Fibroblast of lung (primary cell): Measurements from ENCODE around the gene ASTN2.

ENCODE experiments used
- EZH2 ChIP-seq: IDR thresholded peaks from 2 replicates; pipeline ENCODE4 v1.5.1; 2012; ENCODE audit warnings: low read length, control low read depth, mild to moderate bottlenecking; ENCODE audit errors: missing control alignments
- TF ChIP-seq, protein P1 (sequence below), 2 donors: IDR thresholded peaks in 1 of 2; conservative IDR thresholded peaks in 1 of 2; 1 replicate in 1 of 2; 2 replicates in 1 of 2; pipeline ENCODE4 v1.5.1; 2011 to 2012; ENCODE audit warnings: low read length in 2 of 2, control low read depth in 1 of 2, inconsistent platforms in 1 of 2, low read depth in 1 of 2, mild to moderate bottlenecking in 1 of 2

DNA sequence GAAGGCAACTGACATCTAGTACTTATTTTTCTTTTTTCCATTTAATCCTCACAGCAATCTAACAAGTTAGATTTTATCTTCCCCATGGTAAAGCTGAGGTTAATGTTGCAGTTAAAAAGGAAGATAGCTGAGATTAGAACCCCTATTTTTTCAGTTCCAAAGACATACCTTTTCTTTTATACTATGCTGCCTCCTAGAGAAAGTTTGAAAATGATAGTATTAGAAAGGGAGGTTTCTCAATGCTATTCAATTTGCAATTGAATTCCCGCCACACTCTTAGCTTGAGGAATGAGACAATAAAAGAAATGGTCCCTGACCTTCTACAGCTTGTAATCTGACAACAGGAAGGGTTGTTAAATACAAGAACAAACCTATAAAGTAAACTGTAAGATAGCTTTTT is 923.6 kb downstream of the ASTN2 start:
- TF ChIP-seq, protein P1, sequence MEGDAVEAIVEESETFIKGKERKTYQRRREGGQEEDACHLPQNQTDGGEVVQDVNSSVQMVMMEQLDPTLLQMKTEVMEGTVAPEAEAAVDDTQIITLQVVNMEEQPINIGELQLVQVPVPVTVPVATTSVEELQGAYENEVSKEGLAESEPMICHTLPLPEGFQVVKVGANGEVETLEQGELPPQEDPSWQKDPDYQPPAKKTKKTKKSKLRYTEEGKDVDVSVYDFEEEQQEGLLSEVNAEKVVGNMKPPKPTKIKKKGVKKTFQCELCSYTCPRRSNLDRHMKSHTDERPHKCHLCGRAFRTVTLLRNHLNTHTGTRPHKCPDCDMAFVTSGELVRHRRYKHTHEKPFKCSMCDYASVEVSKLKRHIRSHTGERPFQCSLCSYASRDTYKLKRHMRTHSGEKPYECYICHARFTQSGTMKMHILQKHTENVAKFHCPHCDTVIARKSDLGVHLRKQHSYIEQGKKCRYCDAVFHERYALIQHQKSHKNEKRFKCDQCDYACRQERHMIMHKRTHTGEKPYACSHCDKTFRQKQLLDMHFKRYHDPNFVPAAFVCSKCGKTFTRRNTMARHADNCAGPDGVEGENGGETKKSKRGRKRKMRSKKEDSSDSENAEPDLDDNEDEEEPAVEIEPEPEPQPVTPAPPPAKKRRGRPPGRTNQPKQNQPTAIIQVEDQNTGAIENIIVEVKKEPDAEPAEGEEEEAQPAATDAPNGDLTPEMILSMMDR (conservative IDR thresholded peaks at IDR 0.05 in 1 of 2, IDR thresholded peaks at IDR 0.05 in 1 of 2; ENCODE audit: low read depth in 1 of 2, low read length in 2 of 2), result no peak
- TF ChIP-seq EZH2, result no peak
